HG03060 (cell line): ENCODE measurements around the gene RIPOR3.
"Not testable (repeated sequence)": the region's sequence is repeated elsewhere in the genome, so short reads cannot be mapped to it uniquely, and the experiment has no call there.

Experiments used
- ATAC-seq: cut with Tn5 transposase; IDR thresholded peaks from one replicate; pipeline ENCODE4 v1.9.1; 2021; ENCODE audit warnings: low read depth, moderate number of reproducible peaks; ENCODE audit not compliant: unreplicated experiment

RIPOR3 gene

DNA sequence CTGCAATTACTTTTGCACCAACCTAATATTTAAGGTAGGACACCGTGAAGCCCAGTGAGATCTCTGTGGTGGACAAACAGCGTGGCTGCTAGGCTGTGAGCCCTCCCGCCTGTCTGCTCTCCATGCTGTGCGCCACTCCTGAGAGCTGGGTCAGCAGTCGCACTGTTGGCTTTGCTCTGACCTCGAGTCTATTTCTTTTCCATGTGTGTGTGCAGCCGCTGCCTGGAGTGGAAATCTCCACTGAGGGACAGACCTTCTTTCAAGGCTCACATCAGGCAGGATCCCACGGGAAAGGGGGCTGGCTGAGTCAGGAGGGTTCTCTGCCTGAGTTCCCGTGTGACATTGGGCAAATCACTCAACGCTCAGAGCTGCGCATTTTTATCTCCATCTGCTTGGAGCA, 27.1 kb downstream of the RIPOR3 start:
- no peak for ATAC-seq

GRCh38 chr20:50663095-50663821, 28.1 kb downstream of the RIPOR3 start:
- ATAC-seq, result no peak

DNA sequence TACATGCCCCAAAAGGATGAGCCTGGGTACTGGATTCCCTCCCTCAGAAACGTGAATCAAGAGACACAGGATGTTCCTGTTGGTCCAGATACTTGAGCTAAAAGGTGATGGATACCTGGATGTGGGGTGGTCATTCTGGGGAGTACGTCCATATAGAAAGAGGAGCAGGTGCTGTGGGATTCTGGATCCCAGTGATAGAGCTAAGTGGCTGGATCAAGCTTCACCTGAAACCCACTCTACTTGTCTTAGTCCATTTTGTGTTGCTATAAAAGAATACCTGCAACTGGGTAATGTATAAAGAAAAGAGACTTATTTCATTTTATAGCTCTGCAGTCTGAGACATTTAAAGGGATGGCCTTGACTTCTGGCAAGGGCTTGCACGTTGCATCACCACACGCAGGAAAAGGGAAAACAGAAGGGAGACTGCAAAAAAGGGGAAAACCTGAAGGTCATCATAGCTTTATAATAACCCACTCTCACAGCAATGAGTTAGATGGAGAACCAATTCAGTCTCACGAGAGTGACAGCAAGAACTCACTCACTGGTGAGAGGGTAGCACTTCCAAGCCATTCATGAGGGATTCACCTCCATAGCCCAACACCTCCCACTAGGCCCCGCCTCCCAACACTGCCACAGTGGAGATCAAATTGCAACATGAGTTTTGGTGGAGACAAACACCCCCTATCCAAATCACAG, 31.2 kb downstream of the RIPOR3 start:
- ATAC-seq, result no peak

GRCh38 chr20:50658804-50659380, 32.5 kb downstream of the RIPOR3 start:
- no peak for ATAC-seq

DNA sequence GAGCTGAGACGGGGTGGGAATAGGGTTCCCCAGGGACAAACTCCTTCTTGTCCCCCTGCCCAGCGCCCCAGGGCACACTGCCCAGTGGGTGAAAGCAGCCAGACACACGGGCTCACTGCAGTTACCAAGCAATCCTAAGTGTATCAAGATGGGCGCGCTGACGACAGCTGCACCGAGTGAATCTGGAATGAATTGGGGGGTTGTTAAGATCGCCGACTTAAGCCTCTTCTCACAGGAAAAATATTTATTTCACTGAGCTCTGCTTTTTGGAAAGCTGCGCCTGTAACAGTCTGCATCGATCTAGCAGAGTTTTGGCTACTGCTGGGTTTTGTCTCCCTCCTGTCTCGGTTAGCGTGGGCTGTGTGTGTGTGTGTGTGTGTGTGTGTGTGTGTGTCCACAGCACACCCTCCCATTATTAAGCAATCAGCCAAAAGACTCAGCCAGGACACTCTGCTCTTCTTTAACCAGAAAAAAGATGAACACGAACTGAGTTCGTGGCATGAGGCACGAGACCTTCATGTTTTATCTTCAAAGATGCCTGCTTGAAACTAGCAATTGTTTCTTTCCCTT, 35.9 kb downstream of the RIPOR3 start:
- ATAC-seq, result no peak

DNA sequence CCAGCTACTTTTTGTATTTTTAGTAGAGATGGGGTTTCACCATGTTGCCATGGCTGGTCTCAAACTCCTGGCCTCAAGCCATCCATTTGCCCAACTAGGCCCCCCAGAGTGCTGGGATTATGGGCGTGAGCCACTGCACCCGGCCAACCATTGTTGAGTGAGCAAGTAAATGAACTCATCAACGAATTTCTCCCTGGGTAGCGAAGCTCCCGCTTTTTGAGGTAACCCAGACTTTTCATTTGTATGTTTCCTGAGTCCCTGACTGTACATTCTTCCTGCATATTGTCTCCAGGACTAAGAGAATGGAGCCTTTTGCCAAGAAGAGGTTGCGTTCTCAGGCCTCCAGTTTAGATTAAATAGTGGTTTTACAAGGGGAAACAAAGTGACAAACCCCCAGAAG, 36.4 kb downstream of the RIPOR3 start:
- no peak for ATAC-seq

DNA sequence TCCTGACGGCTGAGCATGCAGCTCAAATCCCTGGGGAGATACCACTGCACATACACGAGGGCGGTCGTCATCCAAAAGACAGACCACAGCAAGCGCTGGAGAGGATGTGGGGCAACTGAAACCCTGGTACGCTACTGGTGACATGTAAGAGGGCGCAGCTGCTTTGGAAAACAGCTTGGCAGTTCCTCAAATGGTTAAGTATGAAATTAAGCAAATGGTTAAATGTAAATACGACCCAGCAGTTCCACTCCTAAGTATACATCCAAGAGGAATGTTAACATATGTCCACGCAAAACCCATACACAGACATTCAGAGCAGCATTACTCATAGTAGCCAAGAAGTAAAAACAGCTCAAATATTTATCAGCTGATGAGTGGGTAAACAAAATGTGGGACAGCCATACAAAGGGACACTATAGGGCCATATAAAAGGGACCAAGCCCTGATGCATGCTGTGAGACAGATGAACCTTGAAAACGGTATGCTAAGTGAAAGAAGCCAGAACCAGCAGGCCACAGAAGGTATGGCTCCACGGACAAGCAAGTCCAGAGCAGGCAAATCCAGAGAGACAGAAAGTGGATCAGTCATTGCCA, 38.5 kb downstream of the RIPOR3 start:
- ATAC-seq, result no peak

DNA sequence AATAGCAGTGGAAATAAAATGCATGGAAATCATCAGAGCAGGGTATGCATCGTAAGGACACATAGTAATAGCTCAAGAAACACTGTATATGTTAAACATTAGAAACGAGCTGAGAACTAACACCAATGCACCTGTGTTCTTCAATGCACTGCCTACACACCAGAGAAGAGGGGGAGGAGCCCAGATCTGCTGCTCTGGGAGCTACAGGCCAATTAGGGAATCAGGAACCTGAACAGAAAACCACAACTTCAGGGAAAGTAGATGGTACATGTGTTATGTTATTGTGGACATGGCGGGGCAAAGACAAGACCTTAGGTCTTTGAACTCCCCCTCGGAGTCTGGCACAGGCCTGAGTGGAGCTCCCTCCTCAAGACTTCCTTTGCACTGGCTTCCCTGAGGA, 39.7 kb downstream of the RIPOR3 start:
- no peak for ATAC-seq

- no peak for ATAC-seq
Measured at GRCh38 chr20:50649590-50649989, 41.8 kb downstream of the RIPOR3 start.

GRCh38 chr20:50648651-50649050, 42.7 kb downstream of the RIPOR3 start:
- ATAC-seq, result no peak

DNA sequence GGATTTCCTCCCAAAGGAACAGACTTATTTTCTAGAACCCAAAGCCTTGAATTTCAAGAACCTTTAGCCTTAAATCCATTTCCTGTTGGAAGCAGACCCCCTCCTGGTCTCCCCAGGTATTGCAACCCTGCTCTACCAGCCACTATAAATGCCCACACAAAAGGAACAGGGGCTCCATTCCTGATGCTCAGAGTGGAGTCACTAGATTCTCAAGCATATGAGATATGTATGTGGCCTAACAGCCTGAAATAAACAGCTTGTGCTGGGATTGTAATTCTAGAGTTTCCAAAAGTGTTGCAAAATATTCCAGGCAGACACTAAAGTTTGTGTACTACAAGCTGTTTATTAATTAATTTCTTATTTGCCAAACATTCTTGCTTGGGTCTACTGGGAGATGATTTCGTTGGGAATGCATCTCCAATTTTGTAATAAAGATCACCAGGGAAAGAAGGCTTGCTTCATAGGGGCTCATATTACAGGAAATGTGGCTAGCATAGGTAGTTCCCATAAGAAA, 44.8 kb downstream of the RIPOR3 start:
- no peak for ATAC-seq

DNA sequence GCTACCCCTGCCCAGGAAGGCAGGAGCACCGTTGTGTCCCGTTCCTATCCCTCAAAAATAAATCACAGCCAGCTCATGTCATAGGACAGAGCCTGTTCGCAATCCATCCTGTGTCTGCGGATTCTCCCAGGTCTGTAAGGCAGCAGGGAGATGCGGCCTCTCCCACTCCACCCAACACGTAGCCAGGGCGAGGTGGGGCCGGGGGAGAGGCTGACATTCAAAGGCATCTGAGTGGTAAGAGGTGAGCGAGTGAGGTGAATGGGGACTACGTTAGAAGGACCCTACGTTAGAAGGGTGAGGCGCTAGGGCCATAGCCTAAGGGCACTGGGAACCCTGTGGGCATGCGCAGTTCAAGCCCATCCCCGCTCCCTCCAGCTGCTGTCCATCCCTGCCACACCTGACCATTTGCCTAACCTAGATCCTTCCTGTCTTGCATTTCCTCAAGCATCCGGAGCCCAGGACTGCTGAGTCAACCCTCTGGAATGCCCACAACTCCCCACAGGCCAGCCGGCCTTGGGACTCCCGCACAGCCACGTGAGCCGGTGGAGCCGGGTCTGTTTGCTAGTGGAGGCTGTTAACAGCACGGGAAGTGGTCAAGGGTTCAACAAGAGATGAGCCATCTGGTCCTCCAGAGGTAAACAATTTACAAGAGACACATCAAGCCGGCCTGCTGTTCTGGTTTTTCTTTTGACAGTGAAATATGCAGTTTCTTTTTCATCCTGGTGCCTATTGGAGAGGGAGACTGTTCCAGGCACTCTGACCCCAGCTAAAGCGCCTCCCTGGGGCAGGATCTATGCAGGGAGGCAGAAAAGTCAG, 45.9 kb downstream of the RIPOR3 start:
- ATAC-seq, result no peak

DNA sequence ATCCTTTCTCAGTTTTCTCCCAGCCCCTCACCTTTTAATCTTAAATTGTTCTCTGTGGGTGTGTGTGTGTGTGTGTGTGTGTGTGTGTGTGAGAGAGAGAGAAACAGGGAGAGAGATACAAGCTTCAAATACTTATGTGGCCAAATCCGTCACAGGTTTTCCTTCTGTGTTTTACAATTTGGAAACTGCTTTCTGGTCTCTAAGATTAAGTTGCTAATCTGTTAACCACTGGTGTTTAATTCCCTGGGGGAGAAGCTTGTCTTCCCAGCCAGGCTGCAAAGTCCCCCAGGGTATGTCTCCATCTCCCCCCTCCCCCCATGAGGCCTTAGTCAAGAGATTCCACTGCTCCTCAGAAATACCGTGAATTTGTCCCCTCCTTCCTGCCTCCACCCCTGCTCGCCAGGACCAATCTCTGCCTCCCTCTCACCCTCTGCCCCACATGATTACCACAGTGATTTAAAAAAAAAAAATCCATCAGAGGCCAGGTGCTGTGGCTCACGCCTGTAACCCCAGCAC, 49.0 kb downstream of the RIPOR3 start:
- no peak for ATAC-seq

DNA sequence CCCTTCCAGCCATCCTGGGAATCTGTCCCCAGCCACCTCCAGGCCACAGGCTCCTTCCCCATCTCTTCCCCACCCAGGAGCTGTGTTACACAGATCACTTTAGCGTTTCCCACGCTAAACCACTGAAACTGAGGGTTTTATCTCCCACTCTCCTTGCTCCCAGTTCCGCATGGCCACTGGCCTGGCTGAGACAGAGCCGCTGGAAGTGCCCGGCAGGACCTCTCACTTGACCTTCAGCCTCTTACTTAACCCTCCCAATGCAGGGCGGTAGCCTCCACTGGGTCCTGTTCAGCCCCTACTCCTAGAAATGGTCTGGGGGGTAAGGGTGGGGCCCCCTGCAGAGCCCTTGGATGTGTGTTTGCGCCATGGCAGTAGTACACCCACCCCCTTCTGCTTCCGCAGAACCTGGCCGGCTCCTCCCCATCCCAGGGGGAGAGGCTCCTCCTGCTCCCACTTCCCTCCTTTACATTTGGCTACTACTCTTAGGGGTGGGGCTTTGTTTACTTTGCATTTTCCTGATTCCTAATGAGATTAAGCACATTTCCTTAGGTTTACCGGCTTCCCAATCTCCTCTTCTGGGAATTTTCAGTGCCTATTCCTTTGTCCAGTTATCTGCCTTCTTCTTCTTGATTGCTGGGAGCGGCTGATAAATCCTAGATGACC, 49.6 kb downstream of the RIPOR3 start:
- ATAC-seq, result not testable (repeated sequence)

DNA sequence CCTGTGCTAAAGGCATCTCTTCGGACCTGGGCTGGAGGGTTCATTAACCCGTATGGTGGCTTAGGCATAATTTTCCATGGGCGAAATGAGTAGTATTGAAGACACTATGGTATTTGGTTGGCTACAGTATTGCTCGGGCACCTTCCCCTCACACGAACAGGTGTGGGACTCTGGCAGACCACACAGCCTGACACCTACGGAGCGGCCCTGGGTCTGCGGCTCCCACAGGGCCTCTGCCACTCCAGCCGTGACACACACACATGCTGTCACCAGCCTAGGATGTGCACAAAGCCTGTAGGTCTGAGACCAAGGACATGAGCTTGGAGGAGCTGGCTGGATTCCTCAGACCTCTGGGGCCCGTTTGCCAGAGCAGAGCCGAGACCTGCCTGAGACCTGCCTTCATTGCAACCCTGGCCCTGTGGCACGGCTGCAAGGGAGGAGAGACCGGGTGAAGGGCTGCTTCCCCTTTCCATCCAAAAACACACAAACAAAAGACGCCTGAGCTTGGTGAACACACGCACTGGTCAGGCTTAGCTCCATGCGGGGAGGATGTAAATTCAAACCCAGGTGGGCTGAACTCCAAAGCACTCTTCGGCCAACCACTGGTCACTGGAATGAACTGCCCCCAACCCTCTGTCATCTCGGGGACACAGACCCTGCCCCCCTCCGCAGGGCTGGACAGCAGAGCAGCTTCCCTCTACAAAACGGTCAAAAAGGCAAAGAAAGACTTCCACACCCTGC, 51.2 kb downstream of the RIPOR3 start:
- not testable (repeated sequence) for ATAC-seq

DNA sequence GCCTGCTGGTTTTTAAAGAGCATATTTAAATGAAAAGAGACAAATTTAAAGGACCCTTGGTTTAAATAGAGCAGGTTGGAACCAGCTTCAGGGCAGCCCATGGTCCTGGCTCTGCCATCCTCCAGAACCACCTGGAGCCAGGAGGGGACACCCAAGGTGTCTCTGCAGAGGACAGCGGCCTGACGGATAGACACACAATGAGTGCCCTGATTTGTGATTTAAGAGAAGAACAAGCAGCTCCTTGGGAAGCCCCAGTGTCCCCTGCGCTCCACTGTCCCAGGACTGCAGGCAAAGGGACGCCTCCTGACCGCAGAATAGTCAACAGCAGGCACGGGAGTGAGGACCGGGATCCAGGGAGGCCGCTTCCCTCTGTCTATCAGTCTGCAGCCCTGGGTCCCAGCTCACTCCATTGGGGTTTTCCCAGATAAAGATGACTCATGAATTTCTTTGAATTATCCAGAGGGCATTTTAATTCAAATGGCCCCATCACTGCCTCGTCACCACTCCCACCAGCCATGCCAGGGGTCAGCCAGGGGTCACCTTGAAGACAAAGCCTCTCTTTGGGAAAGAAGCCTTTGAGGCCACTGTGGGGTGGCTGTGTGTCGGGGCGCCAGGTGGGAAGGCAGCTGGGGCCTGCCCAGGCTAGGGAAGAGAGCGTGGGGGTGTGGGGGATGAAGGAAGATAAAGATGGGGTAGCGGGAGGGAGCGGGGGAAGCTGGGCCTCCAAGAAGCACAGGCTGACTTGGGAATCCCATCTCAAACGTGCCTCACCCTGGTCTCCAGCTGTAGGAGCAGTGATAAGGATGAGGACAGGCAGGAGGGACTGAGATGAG, 53.1 kb downstream of the RIPOR3 start:
- not testable (repeated sequence) for ATAC-seq

DNA sequence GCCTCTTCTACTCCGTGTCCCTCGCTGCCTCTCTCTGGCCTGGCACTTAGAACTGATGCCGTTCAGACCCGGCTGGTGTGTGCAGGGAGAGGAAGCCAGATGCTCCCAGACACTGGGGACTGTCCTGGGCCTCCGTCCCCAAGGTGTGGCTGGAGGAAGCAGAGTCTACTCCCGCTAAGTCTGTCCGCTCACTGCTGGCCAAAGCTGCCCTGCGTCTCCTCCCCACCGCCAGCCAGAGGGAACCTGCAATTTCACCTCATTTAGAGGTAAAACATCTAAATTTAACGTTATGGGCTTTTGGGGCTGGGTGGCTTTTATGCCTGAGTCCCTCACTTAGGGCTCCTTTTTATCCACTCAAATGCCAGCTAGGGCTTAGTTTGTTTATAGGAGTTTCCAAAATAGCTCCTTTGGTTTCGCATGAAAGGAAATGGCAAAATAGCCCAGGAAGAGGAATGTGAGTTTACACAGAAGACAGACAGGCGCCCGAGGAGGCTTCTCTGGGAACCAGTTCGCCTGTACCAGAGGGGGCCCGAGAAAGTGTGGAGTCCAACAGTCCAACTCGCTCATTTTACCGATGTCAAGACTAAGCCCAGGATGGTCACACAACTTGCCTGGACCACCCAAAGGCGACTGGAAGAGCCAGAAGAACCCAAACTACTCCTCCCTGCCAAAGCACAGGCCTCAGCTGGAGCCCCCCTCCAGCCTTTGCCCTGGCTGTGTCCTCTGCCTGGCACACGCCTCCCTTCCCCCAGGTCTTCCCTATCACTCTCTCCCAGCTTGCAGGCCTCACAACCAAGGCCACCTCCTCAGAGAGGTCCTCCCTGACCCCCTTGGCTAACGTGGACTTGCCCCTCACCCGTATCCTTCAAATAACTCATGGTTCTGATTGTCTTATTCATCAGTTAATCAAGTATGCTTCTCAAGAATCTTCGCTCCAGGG, 54.5 kb downstream of the RIPOR3 start:
- ATAC-seq, result no peak
